IMR-90 (cell line): ENCODE results near the gene GPD1. TPM values are rescaled to one million over a fixed set of nuclear protein-coding genes. Genes with fewer than 3 reads are reported as not detected.

ENCODE experiments used
- ATAC-seq: fragments of 200-7000 bp; cut with Tn5 transposase; 2 replicates; pipeline ENCODE4 v1.9.1; 2020; ENCODE audit warnings: low read depth, mild to moderate bottlenecking, moderate library complexity
- BruUV-seq: library from RNA; stranded (reverse); fragments of 400-500 nt; replicated peaks from 2 replicates; lab custom pipeline; 2021; lab: Mats Ljungman, UMichigan
- CTCF ChIA-PET: fragments of 300-600 bp; formaldehyde crosslinking; extraction: SDS; loops from one replicate; lab custom pipeline; 2021; ENCODE audit warnings: antibody characterized with exemption; lab: Yijun Ruan, JAX
- POLR2A ChIA-PET: fragments of 300-600 bp; sonication (Branson Sonifier 250); formaldehyde crosslinking; loops from one replicate; lab custom pipeline; 2022; ENCODE audit warnings: antibody characterized with exemption; ENCODE audit not compliant: unreplicated experiment; lab: Charles Lee
- DNase-seq: peaks from one replicate; pipeline ENCODE4 v3.0.0; 2013
- H2AFZ ChIP-seq: replicated peaks from 2 replicates; pipeline ENCODE3; 2013; ENCODE audit warnings: low read length, mild to moderate bottlenecking; ENCODE audit not compliant: poor library complexity
- H2AK5ac ChIP-seq: 2 replicates; pipeline ENCODE4 v1.6.1; 2013; ENCODE audit warnings: low read depth, low read length, inconsistent platforms
- H2AK9ac ChIP-seq: replicated peaks from 2 replicates; pipeline ENCODE3; 2013; ENCODE audit warnings: mild to moderate bottlenecking, low read depth, low read length, moderate library complexity; ENCODE audit not compliant: poor library complexity
- H2BK120ac ChIP-seq: 2 replicates; pipeline ENCODE4 v1.6.1; 2013; ENCODE audit warnings: low read depth, low read length, inconsistent platforms
- H2BK15ac ChIP-seq: 3 replicates; pipeline ENCODE4 v1.6.1; 2013; ENCODE audit warnings: low read depth, low read length, inconsistent platforms
- H2BK20ac ChIP-seq: 2 replicates; pipeline ENCODE4 v1.6.1; 2013; ENCODE audit warnings: low read depth, mild to moderate bottlenecking, inconsistent platforms, low read length, moderate library complexity
- H2BK5ac ChIP-seq: 2 replicates; pipeline ENCODE4 v1.6.1; 2013; ENCODE audit warnings: mild to moderate bottlenecking, low read depth, low read length, inconsistent platforms; ENCODE audit not compliant: poor library complexity, severe bottlenecking
- H3K14ac ChIP-seq: replicated peaks from 2 replicates; pipeline ENCODE4 v1.6.1; 2013; ENCODE audit warnings: low read depth, low read length, inconsistent platforms
- H3K18ac ChIP-seq: 2 replicates; pipeline ENCODE4 v1.6.1; 2013; ENCODE audit warnings: low read depth, low read length, control low read depth
- H3K23ac ChIP-seq: 2 replicates; pipeline ENCODE4 v1.6.1; 2013; ENCODE audit warnings: low read depth, low read length, inconsistent platforms
- H3K27ac ChIP-seq: 2 replicates; pipeline ENCODE4 v1.5.1; 2013; ENCODE audit warnings: mild to moderate bottlenecking, control low read depth, low read length; ENCODE audit not compliant: insufficient read depth
- H3K27me3 ChIP-seq: 2 replicates; pipeline ENCODE4 v1.6.1; 2013; ENCODE audit warnings: low read length; ENCODE audit not compliant: control insufficient read depth, insufficient read depth
- H3K36me3 ChIP-seq: 2 replicates; pipeline ENCODE4 v1.6.1; 2013; ENCODE audit warnings: low read length, mixed read lengths; ENCODE audit not compliant: control insufficient read depth, insufficient read depth
- H3K4ac ChIP-seq: 2 replicates; pipeline ENCODE4 v1.6.1; 2013; ENCODE audit warnings: low read depth, low read length, inconsistent platforms
- H3K4me1 ChIP-seq: 2 replicates; pipeline ENCODE4 v1.6.1; 2013; ENCODE audit warnings: low read length, mixed read lengths; ENCODE audit not compliant: control insufficient read depth, insufficient read depth
- H3K4me2 ChIP-seq: 2 replicates; pipeline ENCODE4 v1.6.1; 2013; ENCODE audit warnings: low read depth, mild to moderate bottlenecking, control low read depth, low read length, moderate library complexity
- H3K4me3 ChIP-seq: 2 replicates; pipeline ENCODE4 v1.5.1; 2013; ENCODE audit warnings: low read depth, mild to moderate bottlenecking, control low read depth, low read length, moderate library complexity; ENCODE audit not compliant: insufficient read depth
- H3K56ac ChIP-seq: 2 replicates; pipeline ENCODE4 v1.6.1; 2013; ENCODE audit warnings: low read length, inconsistent platforms; ENCODE audit not compliant: insufficient read depth; ENCODE audit errors: extremely low read depth
- H3K79me1 ChIP-seq, 2 experiments: 2 replicates each; pipeline ENCODE4 v1.6.1; 2013; ENCODE audit warnings: low read length in 2 of 2, inconsistent platforms in 1 of 2, low read depth in 1 of 2
- H3K9ac ChIP-seq: 2 replicates; pipeline ENCODE4 v1.6.1; 2013; ENCODE audit warnings: low read depth, low read length, control low read depth
- H3K9me1 ChIP-seq: 2 replicates; pipeline ENCODE4 v1.6.1; 2013; ENCODE audit warnings: low read length, inconsistent platforms; ENCODE audit not compliant: insufficient read depth
- H3K9me3 ChIP-seq: 2 replicates; pipeline ENCODE4 v1.6.1; 2013; ENCODE audit warnings: low read length; ENCODE audit not compliant: control insufficient read depth, insufficient read depth
- H4K20me1 ChIP-seq: 2 replicates; pipeline ENCODE4 v1.6.1; 2013; ENCODE audit warnings: low read length, inconsistent platforms; ENCODE audit not compliant: insufficient read depth
- H4K5ac ChIP-seq: 2 replicates; pipeline ENCODE4 v1.6.1; 2013; ENCODE audit warnings: mild to moderate bottlenecking, low read depth, low read length, control low read depth
- H4K8ac ChIP-seq, 2 experiments: 2 replicates each; pipeline ENCODE4 v1.6.1; 2013; ENCODE audit warnings: low read depth in 2 of 2, low read length in 2 of 2, control low read depth in 1 of 2, inconsistent platforms in 1 of 2
- H4K91ac ChIP-seq: 2 replicates; pipeline ENCODE4 v1.6.1; 2013; ENCODE audit warnings: low read depth, low read length, inconsistent platforms; ENCODE audit not compliant: insufficient read depth
- CEBPB ChIP-seq: IDR thresholded peaks from 2 replicates; pipeline ENCODE4 v1.6.1; 2012; ENCODE audit warnings: low read depth, low read length, improper control_type of control experiment
- CHD1 ChIP-seq: IDR thresholded peaks from 2 replicates; pipeline ENCODE4 v1.6.1; 2012; ENCODE audit warnings: low read depth, low read length, improper control_type of control experiment
- MXI1 ChIP-seq: IDR thresholded peaks from 2 replicates; pipeline ENCODE4 v1.6.1; 2012; ENCODE audit warnings: low read depth, mild to moderate bottlenecking, low read length, moderate library complexity, borderline replicate concordance
- RFX5 ChIP-seq: IDR thresholded peaks from 2 replicates; pipeline ENCODE4 v1.8.0; 2012; ENCODE audit warnings: low read depth, mild to moderate bottlenecking, low read length, moderate library complexity
- SMC3 ChIP-seq: fragments of 150-350 bp; IDR thresholded peaks from 2 replicates; pipeline ENCODE4 v1.6.1; 2016; ENCODE audit warnings: low read depth, mild to moderate bottlenecking, antibody characterized with exemption, low read length, moderate library complexity
- whole genome bisulfite sequencing, 2 experiments: methylation state at CpG; one replicate each; pipeline versions ENCODE4 v1.1.5 to v1.1.7; 2013; ENCODE audit warnings: missing lambda C conversion rate in 2 of 2; ENCODE audit not compliant: insufficient read length in 1 of 2; ENCODE audit errors: extremely low coverage in 2 of 2; 5-methylcytosine and 5-hydroxymethylcytosine counted together
- dilution Hi-C: fragments of 300-500 bp; cut with HindIII; formaldehyde crosslinking; loops from one replicate; pipeline ENCODE4 v1.14.3; 2018; ENCODE audit warnings: low sequenced_read_pairs; ENCODE audit not compliant: unreplicated experiment
- in situ Hi-C: fragments of 300-500 bp; cut with MboI; formaldehyde crosslinking; loops from 3 replicates; pipeline ENCODE4 v1.14.3; 2019; ENCODE audit warnings: low sequenced_read_pairs, inconsistent platforms, mixed read lengths
- intact Hi-C: fragments of 100-400 bp; cut with micrococcal nuclease; formaldehyde crosslinking; loops from 2 replicates; pipeline ENCODE4 v1.10.0; 2022
- polyA plus RNA-seq, 3 experiments: library from polyadenylated mRNA; depleted of rRNA; stranded (reverse); fragments of >200 nt; gene quantifications; 2 replicates each; pipeline ENCODE4 v1.2.3, GENCODE V29; 2012; ENCODE audit warnings: low replicate concordance in 1 of 3
- total RNA-seq: library from RNA; depleted of rRNA; stranded (reverse); fragments of >200 nt; gene quantifications from 2 replicates; pipeline ENCODE4 v1.2.3, GENCODE V29; 2012
- TF ChIP-seq, protein P1 (sequence below): fragments of 150-350 bp; IDR thresholded peaks from 2 replicates; pipeline ENCODE4 v1.6.1; 2017; ENCODE audit warnings: mild to moderate bottlenecking, antibody characterized with exemption, low read length, low read depth
- TF ChIP-seq, protein P2 (sequence below): fragments of 150-350 bp; IDR thresholded peaks from 2 replicates; pipeline ENCODE4 v1.6.1; 2016; ENCODE audit warnings: low read depth, mild to moderate bottlenecking, low read length, moderate library complexity, borderline replicate concordance

Gene GPD1
- total and polyA plus RNA-seq, 2 of the 4 experiments (the other 2 are of a cell fraction): 0.05 to 0.18 TPM

DNA sequence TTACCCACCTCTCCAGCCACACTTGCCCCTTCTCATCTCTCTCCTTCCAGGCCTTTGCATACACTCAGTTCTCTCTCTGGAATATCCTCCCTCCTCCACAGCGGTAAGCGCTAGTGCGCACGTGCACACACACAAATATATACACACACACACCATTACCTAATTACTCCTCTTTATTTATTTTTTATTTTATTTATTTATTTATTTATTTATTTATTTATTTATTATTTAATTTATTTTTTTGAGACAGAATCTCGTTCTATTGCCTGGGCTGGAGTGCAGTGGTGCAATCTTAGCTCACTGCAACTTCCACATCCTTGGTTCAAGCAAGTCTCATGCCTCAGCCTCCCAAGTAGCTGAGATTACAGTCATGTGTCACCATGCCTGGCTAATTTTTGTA lies 34.7 kb upstream of the GPD1 start:
- H3K18ac ChIP-seq: no peak overlapping the region
- H3K23ac ChIP-seq: no peak overlapping the region
- H4K8ac ChIP-seq: no peak overlapping the region
- no peak overlapping the region for H3K4ac ChIP-seq
- H3K14ac ChIP-seq: no peak overlapping the region
- no peak overlapping the region for H2BK20ac ChIP-seq
- no peaks in the 10 kb centered on the region for H3K36me3 ChIP-seq
- H2AK5ac ChIP-seq: no peak overlapping the region; the same call in 1 of the 2 replicates
- WGBS, 2 experiments: 100% methylated on average over 1 of the region's 5 CpGs; no CpG with 5 or more reads in 1 of the 2 experiments
- no peak overlapping the region for H2BK120ac ChIP-seq
- BruUV-seq: no TSS peak
- in situ Hi-C loops: loop anchor here (5.0 kb wide), 1 partner anchor 292 kb away; no protein-coding TSS in a partner anchor
- H3K27me3 ChIP-seq: no peaks in the 10 kb centered on the region
- H3K4me3 ChIP-seq: no peak overlapping the region
- H4K5ac ChIP-seq: no peak overlapping the region
- ChIA-PET CTCF (no interaction called here), POLR2A (no interaction called here)
- no peak overlapping the region for H2BK15ac ChIP-seq
- dilution Hi-C loops: no loop called here
- no peak for DNase-seq
- no peak for ATAC-seq
- no peak overlapping the region for H2AFZ ChIP-seq
- TF ChIP-seq MXI1 (no peak), SMC3 (no peak), CEBPB (no peak), RFX5 (no peak), CHD1 (no peak)
- TF ChIP-seq, protein P1, sequence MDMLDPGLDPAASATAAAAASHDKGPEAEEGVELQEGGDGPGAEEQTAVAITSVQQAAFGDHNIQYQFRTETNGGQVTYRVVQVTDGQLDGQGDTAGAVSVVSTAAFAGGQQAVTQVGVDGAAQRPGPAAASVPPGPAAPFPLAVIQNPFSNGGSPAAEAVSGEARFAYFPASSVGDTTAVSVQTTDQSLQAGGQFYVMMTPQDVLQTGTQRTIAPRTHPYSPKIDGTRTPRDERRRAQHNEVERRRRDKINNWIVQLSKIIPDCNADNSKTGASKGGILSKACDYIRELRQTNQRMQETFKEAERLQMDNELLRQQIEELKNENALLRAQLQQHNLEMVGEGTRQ: no peak
- TF ChIP-seq, protein P2, sequence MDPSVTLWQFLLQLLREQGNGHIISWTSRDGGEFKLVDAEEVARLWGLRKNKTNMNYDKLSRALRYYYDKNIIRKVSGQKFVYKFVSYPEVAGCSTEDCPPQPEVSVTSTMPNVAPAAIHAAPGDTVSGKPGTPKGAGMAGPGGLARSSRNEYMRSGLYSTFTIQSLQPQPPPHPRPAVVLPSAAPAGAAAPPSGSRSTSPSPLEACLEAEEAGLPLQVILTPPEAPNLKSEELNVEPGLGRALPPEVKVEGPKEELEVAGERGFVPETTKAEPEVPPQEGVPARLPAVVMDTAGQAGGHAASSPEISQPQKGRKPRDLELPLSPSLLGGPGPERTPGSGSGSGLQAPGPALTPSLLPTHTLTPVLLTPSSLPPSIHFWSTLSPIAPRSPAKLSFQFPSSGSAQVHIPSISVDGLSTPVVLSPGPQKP: no peak
- peaks cover 8% of the 10 kb centered on the region for H3K4me1 ChIP-seq
- no peak overlapping the region for H3K4me2 ChIP-seq
- H3K79me1 ChIP-seq: no peaks in the 10 kb centered on the region
- intact Hi-C loops: no loop called here
- H3K27ac ChIP-seq: no peak overlapping the region
- H2BK5ac ChIP-seq: no peak overlapping the region
- H3K56ac ChIP-seq: no peak overlapping the region
- H4K91ac ChIP-seq: no peak overlapping the region
- no peak overlapping the region for H3K9ac ChIP-seq
- H3K9me3 ChIP-seq: no peaks in the 10 kb centered on the region
- no peaks in the 10 kb centered on the region; the same call in 1 of the 2 replicates for H4K20me1 ChIP-seq
- 0 out of 2 replicates have a peak, but pooled peaks cover 7% of the 10 kb centered on the region for H3K9me1 ChIP-seq
- H2AK9ac ChIP-seq: no peak overlapping the region
